ENCODE data around the gene POLR1A.

DNA sequence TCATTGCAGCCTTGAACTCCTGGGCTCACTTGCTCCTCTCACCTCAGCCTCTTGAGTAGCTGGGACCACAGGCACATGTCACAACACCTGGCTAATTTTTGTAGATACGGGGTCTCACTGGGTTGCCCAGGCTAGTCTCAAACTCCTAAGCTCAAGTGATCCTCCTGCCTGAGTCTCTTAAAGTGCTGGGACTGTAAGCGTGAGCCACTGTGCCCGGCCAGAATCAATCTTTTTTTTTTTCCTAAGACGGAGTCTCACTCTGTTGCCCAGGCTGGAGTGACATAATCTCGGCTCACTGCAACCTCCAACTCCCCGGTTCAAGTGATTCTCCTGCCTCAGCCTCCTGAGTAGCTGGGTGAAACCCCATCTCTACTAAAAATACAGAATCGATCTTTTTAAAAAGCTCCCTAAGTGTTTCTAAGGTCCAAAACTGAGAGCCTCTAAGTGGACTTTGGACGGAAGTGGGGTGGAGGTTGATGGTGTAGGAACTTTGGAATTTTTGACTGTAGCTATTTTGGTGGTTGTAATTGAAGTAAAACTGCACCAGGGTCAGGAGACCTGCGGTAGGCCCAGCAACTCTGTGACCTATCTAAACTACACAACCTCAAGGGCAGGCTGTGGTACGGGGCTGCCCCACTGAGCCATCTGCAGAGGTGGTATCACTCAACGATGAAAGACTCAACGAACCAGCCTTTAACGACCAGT lies 82.9 kb downstream of the POLR1A start:
- TF ChIP-seq EZH2 (IDR thresholded peaks at IDR 0.05; ENCODE audit: borderline replicate concordance, low read length): no peak
- no peak for TF ChIP-seq CTCF (conservative IDR thresholded peaks at IDR 0.05 in 1 of 2, IDR thresholded peaks at IDR 0.05 in 1 of 2; ENCODE audit: extremely low read depth in 1 of 2, insufficient read depth in 1 of 2, low read depth in 1 of 2, low read length in 2 of 2)

All from mammary epithelial cell (primary cell).